GM08714 (cell line): ENCODE measurements around the gene PUS10.
"Not testable (repeated sequence)": the region's sequence is repeated elsewhere in the genome, so short reads cannot be mapped to it uniquely, and the experiment has no call there.

Experiments
- H3K4me3 ChIP-seq: fragments of 200-500 bp; sonication (Bioruptor generic); 2 replicates; pipeline ENCODE4 v1.5.1; 2014; ENCODE audit warnings: mild to moderate bottlenecking, low read length, inconsistent platforms
- ZNF274 ChIP-seq: IDR thresholded peaks from 2 replicates; pipeline ENCODE4 v1.6.1; 2012; ENCODE audit warnings: mild to moderate bottlenecking, low read depth, low read length

Gene PUS10

GRCh38 chr2:60992985-60993392, 25.1 kb downstream of the PUS10 start:
- peak overlapping the region; percentile 45; the same call in 1 of the 2 replicates for H3K4me3 ChIP-seq
- TF ChIP-seq ZNF274 = no peak

DNA sequence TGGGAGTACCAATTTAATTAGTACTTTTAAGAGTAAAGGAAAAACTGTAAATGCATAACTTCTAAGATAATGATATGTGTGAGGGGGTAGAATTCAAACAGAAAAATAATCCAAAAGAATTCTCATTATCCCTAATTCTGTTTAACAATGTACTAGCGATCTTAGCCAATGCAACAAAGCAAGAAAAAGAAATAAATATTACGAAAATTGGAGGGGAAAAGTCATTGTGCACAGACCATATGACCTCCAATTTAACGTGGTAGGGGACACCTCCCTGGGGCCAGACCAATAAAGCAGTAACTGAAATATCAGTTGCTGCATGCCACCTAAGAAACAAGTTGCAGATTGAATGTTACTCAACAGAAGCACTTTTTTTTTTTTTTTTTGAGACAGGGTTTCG, 26.4 kb downstream of the PUS10 start:
- TF ChIP-seq ZNF274 = no peak
- no peak overlapping the region for H3K4me3 ChIP-seq

DNA sequence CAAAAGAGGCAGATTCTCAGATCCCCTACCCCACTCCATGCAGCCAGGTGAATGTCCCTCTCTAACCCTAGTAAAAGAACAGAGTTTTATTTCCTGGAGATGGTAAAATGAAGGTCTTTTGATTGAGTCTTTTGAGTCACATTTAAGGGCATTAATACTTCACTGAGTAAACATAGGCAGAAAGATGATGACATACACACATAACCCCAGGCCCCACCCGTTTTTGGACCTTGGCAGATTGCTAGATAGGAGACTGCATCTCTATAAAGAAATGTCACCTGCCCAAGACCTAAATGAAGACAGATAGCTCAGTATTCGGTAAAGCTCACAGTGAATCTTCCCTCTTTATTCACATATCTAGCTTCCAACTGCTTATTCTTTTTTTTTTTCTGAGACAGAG, 28.8 kb downstream of the PUS10 start:
- H3K4me3 ChIP-seq = no peak overlapping the region
- no peak for TF ChIP-seq ZNF274

- H3K4me3 ChIP-seq = not testable (repeated sequence)
These were observed 30.4 kb downstream of the PUS10 start for GRCh38 chr2:60987656-60988055.

GRCh38 chr2:60987041-60987440, 31.0 kb downstream of the PUS10 start:
- no peak for TF ChIP-seq ZNF274

DNA sequence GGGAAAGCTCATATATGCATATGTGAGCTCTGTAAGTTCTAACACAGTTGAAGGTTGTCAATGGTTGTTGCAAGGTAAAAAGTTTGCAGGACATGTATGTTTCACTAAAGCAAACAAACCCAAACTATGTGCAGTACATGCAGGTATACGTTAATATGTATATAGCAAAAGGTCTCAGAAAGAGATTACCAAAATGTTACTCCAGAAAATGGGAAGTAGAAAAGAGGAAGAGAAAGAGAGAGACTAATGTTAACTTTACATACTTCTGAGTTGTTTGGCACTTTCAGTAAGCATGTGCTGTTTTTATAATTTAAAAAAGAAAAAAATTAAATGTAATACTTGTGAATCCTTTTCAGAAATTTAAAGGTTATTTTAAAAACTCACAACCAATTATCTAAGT, 33.3 kb downstream of the PUS10 start:
- no peak overlapping the region for H3K4me3 ChIP-seq
- no peak for TF ChIP-seq ZNF274

More at GRCh38 chr2:60987041-60987440, 31.0 kb downstream of the PUS10 start:
- no peak overlapping the region for H3K4me3 ChIP-seq

- not testable (repeated sequence) for H3K4me3 ChIP-seq
These were observed 36.0 kb downstream of the PUS10 start for GRCh38 chr2:60982066-60982465.

DNA sequence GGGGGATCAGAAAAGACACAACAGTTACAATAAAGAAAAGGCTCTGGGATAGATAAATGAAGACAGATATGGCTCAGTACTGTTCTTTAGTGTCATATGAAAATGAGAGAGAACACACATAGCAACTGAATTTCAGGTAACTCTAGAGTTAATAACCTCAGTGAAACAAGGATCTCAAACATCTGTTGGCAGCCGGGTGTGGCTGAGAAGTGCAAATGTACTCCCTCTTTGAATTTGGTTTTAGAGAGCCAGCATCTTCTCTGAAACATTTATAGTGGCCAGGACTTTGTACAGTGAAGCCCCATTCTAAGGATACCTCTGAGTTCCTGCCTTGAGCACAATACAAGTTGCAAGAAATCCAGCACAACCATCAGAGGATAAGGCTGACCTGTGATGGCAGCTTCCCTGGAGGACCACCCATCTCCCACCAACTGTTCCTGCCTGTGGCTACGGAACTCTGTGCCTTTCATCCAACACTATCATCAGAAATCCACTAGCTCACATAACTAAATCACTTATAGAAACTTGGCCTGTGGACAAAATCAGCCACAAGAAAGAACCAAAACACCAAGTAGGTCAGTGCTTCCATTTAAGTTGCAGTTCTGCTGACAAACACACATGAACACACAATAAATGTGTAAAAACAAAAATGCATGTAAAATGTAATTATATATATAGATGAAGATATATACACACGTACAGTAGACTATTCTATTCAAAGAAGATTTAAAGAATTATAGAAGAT, 37.8 kb downstream of the PUS10 start:
- TF ChIP-seq ZNF274 = no peak
- no peak overlapping the region for H3K4me3 ChIP-seq

DNA sequence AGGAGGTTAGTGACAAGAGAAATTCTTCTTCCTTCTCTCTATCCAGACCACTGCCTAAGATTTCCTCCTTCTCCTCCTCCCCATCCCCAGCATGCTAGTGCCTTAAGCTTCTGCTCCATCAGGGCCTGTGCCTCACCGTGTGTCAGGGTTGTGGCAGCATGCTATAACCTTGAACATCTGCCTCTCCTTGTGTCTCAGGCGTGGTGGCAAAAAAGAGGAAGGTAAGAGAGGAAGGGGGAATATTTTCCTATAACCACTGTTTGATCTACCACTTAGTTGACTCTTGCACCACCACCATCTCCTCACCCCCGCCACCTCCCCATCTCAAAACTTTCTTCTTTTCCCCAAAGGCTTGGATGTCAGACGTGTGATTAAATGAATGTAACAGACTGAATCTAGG, 38.8 kb downstream of the PUS10 start:
- no peak overlapping the region for H3K4me3 ChIP-seq
- no peak for TF ChIP-seq ZNF274

GRCh38 chr2:60977562-60977895, 40.5 kb downstream of the PUS10 start:
- no peak overlapping the region for H3K4me3 ChIP-seq
- TF ChIP-seq ZNF274 = no peak

DNA sequence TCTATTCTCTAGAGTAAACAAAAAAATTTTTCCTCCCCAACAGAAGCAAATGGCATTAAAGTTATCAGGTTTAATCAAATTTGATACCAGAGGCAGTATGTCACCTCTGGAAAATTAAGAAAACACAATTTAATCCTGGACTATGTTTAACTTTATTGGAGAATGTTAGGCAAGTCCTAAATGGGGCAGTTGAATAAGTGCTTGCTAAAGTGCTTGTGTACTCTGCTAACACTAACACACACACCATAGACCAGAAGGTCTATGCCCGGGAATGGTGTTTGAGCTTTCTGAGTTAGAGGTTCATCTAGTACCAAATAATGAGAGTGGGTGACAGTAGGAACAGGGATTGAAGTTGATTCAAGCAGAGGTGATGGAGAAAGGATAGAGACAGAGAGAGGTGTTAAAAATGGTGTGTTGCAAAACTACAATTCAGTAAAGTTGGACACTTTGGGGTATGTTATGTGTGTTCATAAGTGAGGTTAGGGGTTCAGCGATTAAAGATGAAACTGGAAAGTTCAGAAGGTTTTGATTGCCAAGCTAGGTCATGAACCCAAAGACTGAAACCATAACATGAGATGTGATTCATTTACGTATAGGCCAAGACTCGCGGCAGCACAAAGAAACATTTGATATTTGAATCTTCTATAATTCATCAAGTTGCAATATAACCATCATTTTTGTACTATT, 41.0 kb downstream of the PUS10 start:
- TF ChIP-seq ZNF274 = no peak
- no peak overlapping the region for H3K4me3 ChIP-seq

DNA sequence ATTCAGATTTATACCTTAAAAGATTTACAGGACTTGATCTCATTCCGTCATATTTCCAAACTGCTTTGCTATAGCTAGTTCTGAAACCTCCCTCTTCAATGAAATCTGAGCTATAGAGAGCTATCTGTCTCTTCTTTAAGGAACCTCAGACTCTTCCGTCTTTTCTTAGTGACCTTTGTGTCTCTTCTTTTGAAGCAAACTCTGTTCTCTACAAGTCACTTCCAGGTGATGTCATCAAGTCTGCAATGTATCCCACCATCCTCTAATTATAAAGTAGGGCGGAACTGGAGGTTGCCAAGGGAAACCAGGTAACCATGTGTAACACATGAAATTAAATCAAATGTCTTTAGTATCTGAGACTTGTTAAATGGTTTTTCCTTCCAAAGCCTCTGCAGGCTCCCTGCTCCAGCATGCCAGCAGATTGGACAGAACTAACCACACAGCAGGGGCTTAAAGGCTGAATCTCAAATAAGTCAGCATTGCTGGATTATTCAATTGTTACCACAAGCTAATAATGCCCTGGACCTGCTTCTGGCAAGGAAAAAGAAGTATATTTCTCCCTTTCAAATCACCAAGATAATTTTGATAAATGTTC, 41.7 kb downstream of the PUS10 start:
- TF ChIP-seq ZNF274 = no peak
- no peak overlapping the region for H3K4me3 ChIP-seq

DNA sequence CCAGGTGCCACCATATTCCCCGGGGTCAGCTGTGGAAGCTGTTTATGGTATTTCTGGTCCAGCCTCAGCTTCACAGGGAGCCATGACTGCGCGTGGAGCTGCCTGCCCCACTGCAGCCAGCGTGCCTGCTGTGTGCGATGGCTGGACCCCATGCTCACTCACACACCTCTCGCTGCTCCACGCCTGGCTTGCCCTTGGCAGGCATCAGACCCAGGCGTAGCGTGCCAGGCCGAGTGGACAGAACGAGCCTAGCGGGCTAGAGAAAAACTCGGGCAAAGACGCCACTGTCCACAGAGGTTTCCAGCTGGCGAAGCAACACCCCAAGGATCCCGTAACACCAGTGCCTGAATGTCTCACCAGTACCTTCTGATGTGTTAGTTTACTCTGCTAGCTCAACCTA, 43.4 kb downstream of the PUS10 start:
- no peak for TF ChIP-seq ZNF274
- H3K4me3 ChIP-seq = no peak overlapping the region

DNA sequence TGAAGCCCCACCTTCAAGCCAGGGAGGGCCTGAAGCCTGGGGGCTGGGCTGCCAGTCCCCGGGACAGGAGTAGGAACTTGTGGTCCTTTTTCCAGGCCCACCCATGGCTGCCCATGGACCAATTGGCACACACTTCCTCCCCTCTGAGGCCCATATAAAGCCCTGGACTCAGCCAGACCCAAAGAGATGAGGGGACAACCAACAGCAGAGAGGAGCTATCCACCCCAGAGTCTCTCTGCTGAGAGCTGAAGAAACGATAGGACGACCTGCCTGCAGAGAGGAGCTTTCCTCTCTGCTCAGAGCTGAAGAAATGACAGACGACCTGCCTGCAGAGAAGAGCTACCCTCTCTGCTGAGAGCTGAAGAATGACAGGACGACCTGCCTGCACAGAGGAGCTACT, 44.4 kb downstream of the PUS10 start:
- no peak for TF ChIP-seq ZNF274
- no peak overlapping the region for H3K4me3 ChIP-seq

DNA sequence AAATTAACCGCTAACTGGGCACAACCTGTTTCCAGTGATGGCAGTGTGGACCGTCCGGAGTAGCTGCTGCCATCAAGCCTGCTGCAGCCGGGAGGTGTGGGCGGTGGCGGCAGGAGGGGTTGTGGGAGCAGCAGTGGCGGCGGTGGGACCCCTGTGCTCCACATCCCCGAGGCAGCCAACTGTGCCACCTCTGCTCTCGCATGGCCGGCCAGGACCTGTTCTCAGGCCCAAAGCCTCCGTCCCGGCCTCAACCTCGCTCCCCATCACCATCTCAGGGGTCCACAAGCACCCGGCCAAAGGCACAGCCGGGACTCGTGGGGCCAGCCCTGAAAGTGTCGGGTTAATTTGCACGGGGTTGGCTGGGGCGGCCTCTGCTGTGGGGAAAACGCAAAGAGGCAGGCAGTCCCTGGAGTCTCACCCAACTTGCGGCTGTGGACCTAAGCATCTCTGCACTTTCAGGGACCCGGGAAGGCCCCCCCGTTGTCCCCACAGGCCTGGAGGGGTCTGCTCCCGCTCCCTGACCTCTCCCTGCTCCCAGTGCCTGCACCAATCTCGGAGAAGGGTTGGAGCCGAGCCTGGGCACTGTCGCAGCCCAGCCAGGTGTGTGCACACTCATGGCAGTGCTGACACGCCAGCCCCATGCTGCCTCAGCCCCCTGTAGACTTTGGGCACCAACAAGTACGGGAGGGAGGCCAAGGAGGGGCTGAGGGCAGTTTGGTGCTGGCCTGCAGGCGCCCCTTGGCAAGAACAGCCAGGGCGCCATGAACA, 45.0 kb downstream of the PUS10 start:
- H3K4me3 ChIP-seq = no peak overlapping the region
- no peak for TF ChIP-seq ZNF274
